ENCODE results near the gene PLTP. TPM values are rescaled to one million over a fixed set of nuclear protein-coding genes. Genes with fewer than 3 reads are reported as not detected.

PLTP gene
- total RNA-seq, 1 donor from 2014 or later: 29.6 TPM

GRCh38 chr20:45917790-45918141 is 5.8 kb upstream of the PLTP start:
- Mint-ChIP-seq H3K4me3 (ENCODE audit: low read depth) (no peak overlapping the region), H3K36me3 (ENCODE audit: insufficient read depth) (no peaks in the 10 kb centered on the region)

GRCh38 chr20:45913116-45913515 is 1.2 kb upstream of the PLTP start:
- TF ChIP-seq CTCF (IDR thresholded peaks at IDR 0.05; ENCODE audit: unreplicated experiment): no peak
- no peak overlapping the region for H3K27ac Mint-ChIP-seq
- no peaks in the 10 kb centered on the region for H3K9me3 Mint-ChIP-seq (ENCODE audit: low read depth)
- peaks cover 2% of the 10 kb centered on the region for H3K4me1 Mint-ChIP-seq (ENCODE audit: low read depth)
- DNase-seq (ENCODE audit: low spot score, unreplicated experiment): no peak
- no peak overlapping the region for H3K4me3 Mint-ChIP-seq (ENCODE audit: low read depth)
- peaks cover 3% of the 10 kb centered on the region for H3K27me3 Mint-ChIP-seq
- peaks cover 2% of the 10 kb centered on the region for H3K36me3 Mint-ChIP-seq (ENCODE audit: insufficient read depth)

More at GRCh38 chr20:45917790-45918141, 5.8 kb upstream of the PLTP start:
- no peaks in the 10 kb centered on the region for H3K4me1 Mint-ChIP-seq (ENCODE audit: low read depth)
- no peaks in the 10 kb centered on the region for H3K9me3 Mint-ChIP-seq (ENCODE audit: low read depth)
- no peak for TF ChIP-seq CTCF (IDR thresholded peaks at IDR 0.05; ENCODE audit: unreplicated experiment)
- peaks cover 13% of the 10 kb centered on the region for H3K27me3 Mint-ChIP-seq
- DNase-seq (ENCODE audit: low spot score, unreplicated experiment): no peak
- no peak overlapping the region for H3K27ac Mint-ChIP-seq

- Mint-ChIP-seq H3K9me3 (ENCODE audit: low read depth) (no peaks in the 10 kb centered on the region), H3K27ac (no peak overlapping the region), H3K4me1 (ENCODE audit: low read depth) (peaks cover 2% of the 10 kb centered on the region), H3K27me3 (peaks cover 3% of the 10 kb centered on the region), H3K36me3 (ENCODE audit: insufficient read depth) (peaks cover 2% of the 10 kb centered on the region), H3K4me3 (ENCODE audit: low read depth) (peak overlapping the region; percentile 73)
- DNase-seq (ENCODE audit: low spot score, unreplicated experiment): no peak
- no peak for TF ChIP-seq CTCF (IDR thresholded peaks at IDR 0.05; ENCODE audit: unreplicated experiment)
These were observed 358 bp upstream of the PLTP start for GRCh38 chr20:45912344-45912682.

GRCh38 chr20:45910670-45911485 is 1.1 kb downstream of the PLTP start:
- Mint-ChIP-seq H3K27ac (peak overlapping the region; percentile 90), H3K4me1 (ENCODE audit: low read depth) (peaks cover 2% of the 10 kb centered on the region), H3K36me3 (ENCODE audit: insufficient read depth) (peaks cover 4% of the 10 kb centered on the region), H3K4me3 (ENCODE audit: low read depth) (peak overlapping the region; percentile 71), H3K9me3 (ENCODE audit: low read depth) (no peaks in the 10 kb centered on the region), H3K27me3 (peaks cover 3% of the 10 kb centered on the region)
- DNase-seq (ENCODE audit: low spot score, unreplicated experiment): peak; percentile 91
- no peak for TF ChIP-seq CTCF (IDR thresholded peaks at IDR 0.05; ENCODE audit: unreplicated experiment)

GRCh38 chr20:45909817-45910669 is 1.9 kb downstream of the PLTP start:
- H3K27ac Mint-ChIP-seq: peak overlapping the region; percentile 46
- no peaks in the 10 kb centered on the region for H3K9me3 Mint-ChIP-seq (ENCODE audit: low read depth)
- no peak for TF ChIP-seq CTCF (IDR thresholded peaks at IDR 0.05; ENCODE audit: unreplicated experiment)
- H3K4me3 Mint-ChIP-seq (ENCODE audit: low read depth): peak overlapping the region; percentile 71
- peaks cover 2% of the 10 kb centered on the region for H3K4me1 Mint-ChIP-seq (ENCODE audit: low read depth)
- no peak for DNase-seq (ENCODE audit: low spot score, unreplicated experiment)
- peaks cover 7% of the 10 kb centered on the region for H3K36me3 Mint-ChIP-seq (ENCODE audit: insufficient read depth)
- peaks cover 3% of the 10 kb centered on the region for H3K27me3 Mint-ChIP-seq

Data from progenitor cell of endocrine pancreas (in vitro differentiated cells).